ENCODE measurements around the gene RIPK4.

RIPK4 gene

DNA sequence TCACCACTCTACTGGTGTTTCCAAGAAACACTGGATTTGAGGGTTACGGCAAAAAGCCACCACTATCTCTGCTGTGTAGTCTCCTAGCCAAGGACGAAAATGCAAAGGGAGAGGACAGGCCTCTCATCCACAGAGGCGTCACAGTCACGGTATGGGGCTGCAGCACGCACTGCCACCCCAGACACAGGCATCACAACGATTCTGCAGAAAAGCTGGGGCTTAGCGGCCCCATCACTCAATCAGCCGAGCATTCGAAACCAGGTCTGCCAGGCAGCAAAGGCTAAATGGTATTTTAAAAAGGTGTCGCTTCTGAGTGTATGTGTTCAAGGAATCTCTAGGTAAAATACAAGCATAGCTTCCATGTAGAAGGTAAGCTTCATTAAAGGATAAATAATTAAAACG is 1.4 kb downstream of the RIPK4 start:
- H3K4me3 ChIP-seq (ENCODE audit: low read length): peak overlapping the region; percentile 89
- no peak for DNase-seq (ENCODE audit: low read depth)
- TF ChIP-seq, protein P1, sequence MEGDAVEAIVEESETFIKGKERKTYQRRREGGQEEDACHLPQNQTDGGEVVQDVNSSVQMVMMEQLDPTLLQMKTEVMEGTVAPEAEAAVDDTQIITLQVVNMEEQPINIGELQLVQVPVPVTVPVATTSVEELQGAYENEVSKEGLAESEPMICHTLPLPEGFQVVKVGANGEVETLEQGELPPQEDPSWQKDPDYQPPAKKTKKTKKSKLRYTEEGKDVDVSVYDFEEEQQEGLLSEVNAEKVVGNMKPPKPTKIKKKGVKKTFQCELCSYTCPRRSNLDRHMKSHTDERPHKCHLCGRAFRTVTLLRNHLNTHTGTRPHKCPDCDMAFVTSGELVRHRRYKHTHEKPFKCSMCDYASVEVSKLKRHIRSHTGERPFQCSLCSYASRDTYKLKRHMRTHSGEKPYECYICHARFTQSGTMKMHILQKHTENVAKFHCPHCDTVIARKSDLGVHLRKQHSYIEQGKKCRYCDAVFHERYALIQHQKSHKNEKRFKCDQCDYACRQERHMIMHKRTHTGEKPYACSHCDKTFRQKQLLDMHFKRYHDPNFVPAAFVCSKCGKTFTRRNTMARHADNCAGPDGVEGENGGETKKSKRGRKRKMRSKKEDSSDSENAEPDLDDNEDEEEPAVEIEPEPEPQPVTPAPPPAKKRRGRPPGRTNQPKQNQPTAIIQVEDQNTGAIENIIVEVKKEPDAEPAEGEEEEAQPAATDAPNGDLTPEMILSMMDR (IDR thresholded peaks at IDR 0.05; ENCODE audit: insufficient read depth, low read depth, low read length, missing control alignments): no peak

DNA sequence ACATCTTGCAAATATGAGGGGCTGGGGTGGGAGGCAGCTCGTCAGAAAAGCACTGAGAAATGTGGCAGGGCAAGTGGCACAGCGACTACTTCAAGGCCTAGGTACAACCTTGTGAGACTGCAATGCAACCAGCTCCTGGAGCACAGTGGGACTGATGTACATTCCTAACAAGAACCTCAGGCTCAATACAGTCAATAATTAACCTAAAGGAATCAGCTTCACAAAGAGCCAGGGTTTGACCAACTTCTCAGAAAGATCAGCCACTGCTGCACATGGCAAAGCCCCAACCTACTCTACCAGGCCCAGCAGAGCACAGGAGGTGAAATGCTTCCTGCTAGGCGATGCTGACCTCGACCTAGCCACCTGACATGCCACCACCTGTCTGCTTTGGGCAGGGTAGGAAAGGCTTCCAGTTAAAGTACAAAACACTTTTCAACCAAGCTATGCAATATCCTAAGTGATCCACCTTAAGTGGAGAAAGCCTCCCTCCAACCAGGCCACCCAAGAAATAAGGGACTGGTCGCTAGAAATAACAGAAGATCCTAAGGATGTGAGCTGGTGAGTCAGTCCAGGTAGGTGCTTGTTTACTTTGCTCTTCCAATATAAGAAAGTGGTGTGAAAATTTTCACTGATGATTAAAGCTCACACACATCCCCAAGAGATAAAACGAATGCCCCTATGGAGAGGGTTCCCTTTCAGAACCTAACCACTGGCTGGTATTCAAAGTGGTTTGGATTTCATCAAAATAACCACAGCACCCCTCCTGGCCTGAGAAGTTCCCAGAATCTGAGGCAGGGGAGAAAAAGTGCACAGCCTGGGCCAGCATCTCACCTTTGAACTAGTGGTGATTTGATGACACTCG is 2.1 kb downstream of the RIPK4 start:
- TF ChIP-seq, protein P1 (IDR thresholded peaks at IDR 0.05; ENCODE audit: insufficient read depth, low read depth, low read length, missing control alignments): no peak
- peak; percentile 53 for DNase-seq (ENCODE audit: low read depth)
- H3K4me3 ChIP-seq (ENCODE audit: low read length): peak overlapping the region; percentile 89

DNA sequence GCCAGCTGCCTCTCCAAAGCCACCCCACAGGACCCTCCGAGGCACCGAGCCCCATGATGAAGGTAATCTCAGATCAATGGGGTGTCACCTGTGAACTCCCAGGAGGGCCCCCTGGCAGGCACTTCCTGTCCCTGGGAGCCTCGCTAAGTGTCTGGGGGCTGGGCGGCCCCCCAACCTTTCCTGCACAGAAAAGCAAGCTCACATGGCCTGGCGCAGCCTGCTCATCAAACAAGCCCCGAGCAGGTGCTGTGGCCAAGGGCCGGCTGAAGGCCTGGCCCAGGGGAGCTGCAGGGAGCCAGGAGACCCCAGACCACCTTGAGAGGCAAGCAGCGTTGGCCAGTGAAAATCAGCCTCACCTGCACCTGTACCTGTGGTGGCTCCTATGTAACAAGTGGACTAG is 2.9 kb downstream of the RIPK4 start:
- TF ChIP-seq, protein P1 (IDR thresholded peaks at IDR 0.05; ENCODE audit: insufficient read depth, low read depth, low read length, missing control alignments): no peak
- no peak for DNase-seq (ENCODE audit: low read depth)
- peak overlapping the region; percentile 89 for H3K4me3 ChIP-seq (ENCODE audit: low read length)

DNA sequence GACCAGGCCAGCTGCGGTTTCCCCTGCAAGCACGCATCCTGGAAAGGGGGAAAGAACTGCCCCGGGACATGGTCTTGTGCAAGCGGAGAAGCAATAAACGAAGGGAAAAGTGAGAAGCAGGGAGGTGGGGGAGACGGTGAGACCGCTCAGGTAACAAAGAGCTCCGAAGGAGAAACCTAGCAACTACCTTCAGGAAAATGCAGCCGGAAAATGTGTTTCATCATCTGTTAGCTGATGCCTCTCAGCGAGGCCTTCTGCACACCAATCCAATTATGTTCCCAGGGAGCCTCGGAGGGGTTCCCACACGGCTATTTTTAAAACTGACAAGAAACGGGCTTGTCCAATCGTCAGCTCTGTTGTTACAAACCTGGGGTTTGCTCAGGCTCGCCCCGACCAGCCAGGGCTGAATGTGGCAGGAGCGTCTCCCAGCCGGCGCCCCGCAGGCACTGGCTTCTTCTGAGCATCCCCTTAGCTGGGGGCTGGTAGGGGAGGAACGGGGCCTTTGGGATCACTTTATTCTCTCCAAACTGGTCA is 3.4 kb downstream of the RIPK4 start:
- peak overlapping the region; percentile 89 for H3K4me3 ChIP-seq (ENCODE audit: low read length)
- DNase-seq (ENCODE audit: low read depth): peak; percentile 93

DNA sequence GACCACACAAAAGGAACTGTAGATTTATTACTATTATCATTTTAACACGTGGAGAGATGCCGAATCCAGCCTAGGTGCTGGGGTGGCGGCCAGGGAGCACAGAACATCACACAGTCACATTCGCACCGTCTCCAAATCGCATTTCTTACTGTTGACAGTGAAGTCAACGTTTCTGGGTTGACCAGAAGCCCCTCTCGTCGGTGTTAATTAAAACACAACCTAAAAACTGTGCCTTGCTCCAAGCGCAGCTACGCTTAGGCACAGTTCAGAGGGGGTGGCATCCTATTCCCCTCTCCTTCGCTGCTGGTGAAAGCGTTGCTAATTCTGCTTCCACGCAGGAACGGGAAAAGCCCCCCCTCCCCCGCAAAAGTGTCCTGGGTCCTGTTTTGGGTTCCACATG is 4.1 kb downstream of the RIPK4 start:
- DNase-seq (ENCODE audit: low read depth): no peak
- H3K4me3 ChIP-seq (ENCODE audit: low read length): peak overlapping the region; percentile 89

More for the DNA sequence above, 3.4 kb downstream of the RIPK4 start:
- TF ChIP-seq, protein P1 (IDR thresholded peaks at IDR 0.05; ENCODE audit: insufficient read depth, low read depth, low read length, missing control alignments): no peak

DNA sequence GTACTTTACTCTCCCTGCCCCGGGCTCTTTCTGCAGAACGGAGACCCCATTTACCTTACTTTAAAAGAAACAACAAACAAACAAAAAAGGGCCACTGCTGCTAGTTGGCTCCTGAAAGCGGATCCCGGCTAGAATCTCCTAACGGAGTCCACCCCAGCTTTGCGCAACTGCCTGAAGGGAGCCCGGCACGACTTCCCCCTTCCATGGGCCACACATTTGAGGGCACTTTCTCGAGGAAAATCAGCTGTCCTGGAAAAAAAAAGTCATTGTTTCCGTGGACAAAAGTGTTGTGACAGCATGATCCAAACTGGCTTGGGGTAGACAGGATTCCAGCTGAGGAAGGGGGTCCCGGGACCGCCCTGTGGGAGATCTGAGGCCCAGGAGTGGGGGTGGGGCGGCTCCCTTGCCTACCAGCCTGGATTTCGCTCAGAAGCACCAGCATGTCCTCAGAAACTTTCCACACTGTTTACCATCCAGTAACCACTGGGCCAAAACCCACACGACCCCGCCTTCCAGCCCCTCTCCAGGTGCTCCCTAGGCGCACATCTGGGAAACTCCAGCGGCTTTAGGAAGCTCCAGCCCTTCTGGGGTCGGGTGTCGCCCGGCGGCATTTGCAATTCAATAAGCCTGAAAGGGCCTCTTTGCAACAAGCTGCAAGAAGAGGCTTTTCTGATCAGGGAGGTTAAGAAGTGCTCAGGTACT is 4.8 kb downstream of the RIPK4 start:
- TF ChIP-seq, protein P1 (IDR thresholded peaks at IDR 0.05; ENCODE audit: insufficient read depth, low read depth, low read length, missing control alignments): no peak
- peak overlapping the region; percentile 89 for H3K4me3 ChIP-seq (ENCODE audit: low read length)
- DNase-seq (ENCODE audit: low read depth): peak; percentile 35

More for the DNA sequence above, 4.1 kb downstream of the RIPK4 start:
- TF ChIP-seq, protein P1 (IDR thresholded peaks at IDR 0.05; ENCODE audit: insufficient read depth, low read depth, low read length, missing control alignments): no peak
